Gastroesophageal sphincter (tissue), 3 donors: ENCODE data around the gene MPC1.

ENCODE experiments used
- EP300 ChIP-seq: sonication (generic); formaldehyde crosslinking; IDR thresholded peaks from one replicate; pipeline ENCODE4 v1.6.1; 2017; ENCODE audit warnings: antibody characterized with exemption, mild to moderate bottlenecking
- POLR2A ChIP-seq, 2 donors: fragments of 450-650 bp; IDR thresholded peaks; one replicate each; pipeline ENCODE4 v1.6.1; 2017; ENCODE audit warnings: antibody characterized with exemption in 2 of 2, mild to moderate bottlenecking in 2 of 2, moderate library complexity in 1 of 2
- POLR2AphosphoS5 ChIP-seq: sonication (generic); formaldehyde crosslinking; IDR thresholded peaks from one replicate; pipeline ENCODE4 v1.6.1; 2017; ENCODE audit warnings: antibody characterized with exemption
- TF ChIP-seq, protein P1 (sequence below), 4 experiments: fragments of 200-600 bp in 2 of 4; fragments of 450-650 bp in 2 of 4; sonication (generic) in 1 of 4; IDR thresholded peaks; one replicate each; pipeline ENCODE4 v1.5.1; 2017 to 2019; ENCODE audit warnings: antibody characterized with exemption in 4 of 4, mild to moderate bottlenecking in 2 of 4, moderate library complexity in 2 of 4

DNA sequence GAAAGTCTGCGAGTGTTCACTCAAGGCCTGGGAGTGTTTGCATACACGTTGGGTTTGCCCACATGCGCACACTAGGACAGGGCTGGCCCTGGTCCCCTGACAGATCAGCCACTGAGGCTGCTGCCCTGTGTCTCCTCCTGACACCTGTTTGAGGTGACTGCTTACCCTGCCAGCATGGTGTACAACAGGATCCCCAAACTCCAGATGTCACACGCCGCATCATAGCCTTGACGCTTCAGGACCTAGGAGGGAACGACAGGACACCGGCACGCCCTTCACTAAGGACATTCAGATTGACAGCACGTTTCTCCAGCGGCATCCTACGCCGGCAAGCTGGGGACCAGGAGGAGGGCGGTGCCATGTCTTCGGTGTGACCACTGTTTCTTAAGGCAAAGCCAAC, 37.0 kb upstream of the MPC1 start:
- TF ChIP-seq, protein P1, sequence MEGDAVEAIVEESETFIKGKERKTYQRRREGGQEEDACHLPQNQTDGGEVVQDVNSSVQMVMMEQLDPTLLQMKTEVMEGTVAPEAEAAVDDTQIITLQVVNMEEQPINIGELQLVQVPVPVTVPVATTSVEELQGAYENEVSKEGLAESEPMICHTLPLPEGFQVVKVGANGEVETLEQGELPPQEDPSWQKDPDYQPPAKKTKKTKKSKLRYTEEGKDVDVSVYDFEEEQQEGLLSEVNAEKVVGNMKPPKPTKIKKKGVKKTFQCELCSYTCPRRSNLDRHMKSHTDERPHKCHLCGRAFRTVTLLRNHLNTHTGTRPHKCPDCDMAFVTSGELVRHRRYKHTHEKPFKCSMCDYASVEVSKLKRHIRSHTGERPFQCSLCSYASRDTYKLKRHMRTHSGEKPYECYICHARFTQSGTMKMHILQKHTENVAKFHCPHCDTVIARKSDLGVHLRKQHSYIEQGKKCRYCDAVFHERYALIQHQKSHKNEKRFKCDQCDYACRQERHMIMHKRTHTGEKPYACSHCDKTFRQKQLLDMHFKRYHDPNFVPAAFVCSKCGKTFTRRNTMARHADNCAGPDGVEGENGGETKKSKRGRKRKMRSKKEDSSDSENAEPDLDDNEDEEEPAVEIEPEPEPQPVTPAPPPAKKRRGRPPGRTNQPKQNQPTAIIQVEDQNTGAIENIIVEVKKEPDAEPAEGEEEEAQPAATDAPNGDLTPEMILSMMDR (IDR thresholded peaks at IDR 0.05), result no peak
- TF ChIP-seq POLR2A (IDR thresholded peaks at IDR 0.05) (no peak), POLR2AphosphoS5 (no peak), EP300 (no peak)
